Measurements from ENCODE around the gene TDRD9.

DNA sequence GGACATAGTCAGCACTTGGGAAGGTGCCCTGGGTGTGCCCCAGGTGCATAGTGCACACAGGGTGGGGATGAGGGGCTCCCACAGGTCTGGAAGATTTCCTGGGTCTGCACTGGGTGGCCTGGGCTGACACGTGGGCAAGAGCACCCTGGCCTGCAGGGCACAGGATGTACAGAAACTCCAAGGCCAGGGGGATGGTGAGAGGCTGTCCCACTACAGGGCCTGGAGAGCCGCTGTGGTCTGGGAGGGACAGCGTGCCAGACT is 45.1 kb upstream of the TDRD9 start:
- TF ChIP-seq TAF1 (IDR thresholded peaks at IDR 0.05; ENCODE audit: borderline replicate concordance, low read depth, low read length) (no peak), POLR2AphosphoS5 (IDR thresholded peaks at IDR 0.05; ENCODE audit: low read depth, low read length) (no peak)

Measured in GM12892 (cell line).